ENCODE results near the gene EP400.
"Not testable (repeated sequence)": the region's sequence is repeated elsewhere in the genome, so short reads cannot be mapped to it uniquely, and the experiment has no call there.

The EP400 gene

GRCh38 chr12:131948713-131949430 is 870 bp upstream of the EP400 start:
- not testable (repeated sequence) for DNase-seq

- DNase-seq: peak; percentile 25 to 60 (median 38)
Measured at GRCh38 chr12:131950182-131950913, 606 bp downstream of the EP400 start.

GRCh38 chr12:131953810-131954209 is 4.1 kb downstream of the EP400 start:
- DNase-seq: not testable (repeated sequence)

- DNase-seq: not testable (repeated sequence)
Measured at GRCh38 chr12:131954460-131954859, 4.7 kb downstream of the EP400 start.

GRCh38 chr12:131959116-131959515 is 9.4 kb downstream of the EP400 start:
- DNase-seq: no peak

GRCh38 chr12:131959641-131960589 is 10.2 kb downstream of the EP400 start:
- DNase-seq: no peak

- DNase-seq: not testable (repeated sequence)
Measured at GRCh38 chr12:131960590-131961325, 11.0 kb downstream of the EP400 start.

- not testable (repeated sequence) for DNase-seq
Measured at GRCh38 chr12:131961328-131961727, 11.6 kb downstream of the EP400 start.

GRCh38 chr12:131962069-131962468 is 12.3 kb downstream of the EP400 start:
- no peak for DNase-seq

GRCh38 chr12:131963381-131963780 is 13.6 kb downstream of the EP400 start:
- no peak for DNase-seq

- DNase-seq: peak in 2 of 3 donors; percentile 22 to 25
Measured at GRCh38 chr12:131965073-131965472, 15.3 kb downstream of the EP400 start.

- peak in 2 of 3 donors; percentile 29 to 30 for DNase-seq
Measured at GRCh38 chr12:131971226-131971625, 21.5 kb downstream of the EP400 start.

- no peak for DNase-seq
Measured at GRCh38 chr12:131975228-131975627, 25.5 kb downstream of the EP400 start.

- no peak for DNase-seq
Measured at GRCh38 chr12:131979606-131980005, 29.9 kb downstream of the EP400 start.

GRCh38 chr12:131980263-131980662 is 30.5 kb downstream of the EP400 start:
- no peak for DNase-seq

GRCh38 chr12:131981388-131981787 is 31.6 kb downstream of the EP400 start:
- no peak for DNase-seq

GRCh38 chr12:131982041-131982440 is 32.3 kb downstream of the EP400 start:
- no peak for DNase-seq

- no peak for DNase-seq
Measured at GRCh38 chr12:131983026-131983425, 33.3 kb downstream of the EP400 start.

GRCh38 chr12:131983554-131983953 is 33.8 kb downstream of the EP400 start:
- DNase-seq: no peak

GRCh38 chr12:131984334-131984733 is 34.6 kb downstream of the EP400 start:
- DNase-seq: peak in 1 of 3 donors; percentile 17

GRCh38 chr12:131985510-131985875 is 35.8 kb downstream of the EP400 start:
- peak; percentile 81 to 85 (median 82) for DNase-seq

- no peak for DNase-seq
Measured at GRCh38 chr12:131986361-131986760, 36.6 kb downstream of the EP400 start.
